GM12892 (cell line): ENCODE results near the gene DDC.
"Not testable (repeated sequence)": the region's sequence is repeated elsewhere in the genome, so short reads cannot be mapped to it uniquely, and the experiment has no call there.

Experiments
- DNase-seq: peaks from one replicate; pipeline ENCODE4 v3.0.0; 2011; ENCODE audit not compliant: insufficient read length
- FAIRE-seq: peaks from 2 replicates; lab custom pipeline; 2011; peaks lifted over from hg19 to GRCh38; lab: Jason Lieb, UNC
- POLR2A ChIP-seq: IDR thresholded peaks from 2 replicates; pipeline ENCODE4 v1.6.1; 2011; ENCODE audit warnings: low read depth, low read length, control low read depth
- POLR2AphosphoS5 ChIP-seq: IDR thresholded peaks from 2 replicates; pipeline ENCODE4 v1.6.1; 2011; ENCODE audit warnings: low read depth, low read length, control low read depth
- TAF1 ChIP-seq: IDR thresholded peaks from 2 replicates; pipeline ENCODE4 v1.6.1; 2011; ENCODE audit warnings: low read depth, mild to moderate bottlenecking, control low read depth, low read length, borderline replicate concordance

DDC gene

GRCh38 chr7:50542132-50542531 is 23.1 kb downstream of the DDC start:
- DNase-seq = no peak
- TF ChIP-seq POLR2AphosphoS5 (no peak), POLR2A (no peak), TAF1 (no peak)
- FAIRE-seq = no peak

- DNase-seq (no peak), FAIRE-seq (no peak)
- TF ChIP-seq TAF1 = no peak
- no peak for TF ChIP-seq POLR2AphosphoS5
- TF ChIP-seq POLR2A = no peak
Measured at GRCh38 chr7:50540785-50541579, 24.2 kb downstream of the DDC start.

- TF ChIP-seq POLR2A = no peak
- no peak for TF ChIP-seq TAF1
- no peak for TF ChIP-seq POLR2AphosphoS5
- FAIRE-seq (no peak), DNase-seq (no peak)
Measured at GRCh38 chr7:50539725-50540124, 25.5 kb downstream of the DDC start.

- DNase-seq = no peak
- no peak for FAIRE-seq
- TF ChIP-seq POLR2AphosphoS5 = no peak
- no peak for TF ChIP-seq TAF1
- TF ChIP-seq POLR2A = no peak
Measured at GRCh38 chr7:50538478-50538877, 26.7 kb downstream of the DDC start.

GRCh38 chr7:50537417-50537816 is 27.8 kb downstream of the DDC start:
- no peak for FAIRE-seq
- TF ChIP-seq POLR2AphosphoS5 (no peak), TAF1 (no peak), POLR2A (no peak)
- DNase-seq = no peak

- FAIRE-seq, DNase-seq: not testable (repeated sequence)
Measured at GRCh38 chr7:50535291-50535711, 29.9 kb downstream of the DDC start.

GRCh38 chr7:50534690-50535290 is 30.4 kb downstream of the DDC start:
- TF ChIP-seq POLR2AphosphoS5 = no peak
- TF ChIP-seq POLR2A = no peak
- no peak for TF ChIP-seq TAF1
- DNase-seq (no peak), FAIRE-seq (no peak)

- FAIRE-seq = no peak
- TF ChIP-seq POLR2AphosphoS5 (no peak), POLR2A (no peak), TAF1 (no peak)
- DNase-seq = no peak
Measured at GRCh38 chr7:50533866-50534265, 31.3 kb downstream of the DDC start.

- DNase-seq (no peak), FAIRE-seq (no peak)
- TF ChIP-seq POLR2A (no peak), TAF1 (no peak), POLR2AphosphoS5 (no peak)
Measured at GRCh38 chr7:50531928-50532327, 33.3 kb downstream of the DDC start.

GRCh38 chr7:50531401-50531911 is 33.7 kb downstream of the DDC start:
- TF ChIP-seq POLR2A = no peak
- FAIRE-seq = no peak
- no peak for DNase-seq

- TF ChIP-seq POLR2AphosphoS5 = no peak
- TF ChIP-seq POLR2A = no peak
- TF ChIP-seq TAF1 = no peak
- DNase-seq (no peak), FAIRE-seq (no peak)
Measured at GRCh38 chr7:50530766-50531165, 34.4 kb downstream of the DDC start.
